Kidney (tissue), 14 donors: ENCODE data around the gene PNLDC1. TPM values are rescaled to one million over a fixed set of nuclear protein-coding genes. Genes with fewer than 3 reads are reported as not detected.

Source experiments
- DNase-seq, 5 donors: peaks; one replicate each; pipeline ENCODE4 v3.0.0-alpha.2; 2013 to 2020
- FAIRE-seq: peaks from 2 replicates; lab custom pipeline; 2012; peaks lifted over from hg19 to GRCh38; lab: Jason Lieb, UNC
- H3K27ac ChIP-seq, 2 donors: one replicate each; pipeline ENCODE4 v1.7.0; 2013; ENCODE audit warnings: low read depth in 2 of 2, low read length in 2 of 2, inconsistent platforms in 1 of 2
- H3K27me3 ChIP-seq: one replicate; pipeline ENCODE4 v1.7.1; 2013; ENCODE audit warnings: low read length, inconsistent platforms; ENCODE audit not compliant: control insufficient read depth, insufficient read depth
- H3K36me3 ChIP-seq, 3 donors: one replicate each; pipeline versions ENCODE4 v1.7.0 to v1.7.1; 2013; ENCODE audit warnings: low read length in 3 of 3, control low read depth in 1 of 3, inconsistent platforms in 1 of 3; ENCODE audit not compliant: insufficient read depth in 3 of 3, control insufficient read depth in 2 of 3
- H3K4me1 ChIP-seq, 3 donors: one replicate each; pipeline versions ENCODE4 v1.7.0 to v1.7.1; 2013; ENCODE audit warnings: low read length in 3 of 3, inconsistent platforms in 1 of 3, low read depth in 1 of 3; ENCODE audit not compliant: control insufficient read depth in 2 of 3, insufficient read depth in 2 of 3
- H3K4me3 ChIP-seq, 3 donors: one replicate each; pipeline versions ENCODE4 v1.7.0 to v1.8.1; 2013; ENCODE audit warnings: low read length in 3 of 3, control low read depth in 1 of 3, inconsistent platforms in 1 of 3
- H3K9ac ChIP-seq, 3 donors: one replicate each; pipeline versions ENCODE4 v1.7.0 to v1.7.1; 2013; ENCODE audit warnings: low read length in 3 of 3, control low read depth in 1 of 3, inconsistent platforms in 1 of 3
- H3K9me3 ChIP-seq, 3 donors: one replicate each; pipeline versions ENCODE4 v1.7.0 to v1.7.1; 2013; ENCODE audit warnings: low read length in 3 of 3, control low read depth in 1 of 3, inconsistent platforms in 1 of 3; ENCODE audit not compliant: control insufficient read depth in 2 of 3, insufficient read depth in 1 of 3
- CTCF ChIP-seq: IDR thresholded peaks from 3 replicates; pipeline ENCODE4 v1.5.1; 2012; ENCODE audit warnings: mild to moderate bottlenecking, moderate library complexity, borderline replicate concordance; ENCODE audit not compliant: insufficient read depth; ENCODE audit errors: extremely low read depth
- intact Hi-C: fragments of 100-400 bp; cut with DNase I; formaldehyde crosslinking; loops from one replicate; pipeline ENCODE4 v1.11.1; 2022
- polyA plus RNA-seq: library from polyadenylated mRNA; stranded (reverse); fragments of 350-450 nt; fragmentation: Illumina TruSeq; extraction: RNeasy Lipid Tissue Mini Kit (QIAGEN cat#74804); gene quantifications from one replicate; pipeline ENCODE4 v1.2.3, GENCODE V29; 2014; ENCODE audit warnings: low read depth, low replicate concordance; ENCODE audit not compliant: insufficient read depth
- total RNA-seq: library from RNA; stranded (reverse); fragmentation: NEBNext Ultra II Directional; extraction: Animal tissue kit (Norgen Biotek cat#: 25700); gene quantifications from one replicate; pipeline ENCODE4 v1.2.1, GENCODE V29; 2021
- donor health status: control.
- donor health status: control.
- donor health status: control.
- donor health status: control.
- donor health status: control.
- donor health status: DM: yes; HTN: yes; CAD: no.
- donor health status: Normal renal cell carcinoma (clear cell type).

PNLDC1 gene
- total and polyA plus RNA-seq, 2 donors from 2014 or later, result 0.34 TPM; not detected in 1

DNA sequence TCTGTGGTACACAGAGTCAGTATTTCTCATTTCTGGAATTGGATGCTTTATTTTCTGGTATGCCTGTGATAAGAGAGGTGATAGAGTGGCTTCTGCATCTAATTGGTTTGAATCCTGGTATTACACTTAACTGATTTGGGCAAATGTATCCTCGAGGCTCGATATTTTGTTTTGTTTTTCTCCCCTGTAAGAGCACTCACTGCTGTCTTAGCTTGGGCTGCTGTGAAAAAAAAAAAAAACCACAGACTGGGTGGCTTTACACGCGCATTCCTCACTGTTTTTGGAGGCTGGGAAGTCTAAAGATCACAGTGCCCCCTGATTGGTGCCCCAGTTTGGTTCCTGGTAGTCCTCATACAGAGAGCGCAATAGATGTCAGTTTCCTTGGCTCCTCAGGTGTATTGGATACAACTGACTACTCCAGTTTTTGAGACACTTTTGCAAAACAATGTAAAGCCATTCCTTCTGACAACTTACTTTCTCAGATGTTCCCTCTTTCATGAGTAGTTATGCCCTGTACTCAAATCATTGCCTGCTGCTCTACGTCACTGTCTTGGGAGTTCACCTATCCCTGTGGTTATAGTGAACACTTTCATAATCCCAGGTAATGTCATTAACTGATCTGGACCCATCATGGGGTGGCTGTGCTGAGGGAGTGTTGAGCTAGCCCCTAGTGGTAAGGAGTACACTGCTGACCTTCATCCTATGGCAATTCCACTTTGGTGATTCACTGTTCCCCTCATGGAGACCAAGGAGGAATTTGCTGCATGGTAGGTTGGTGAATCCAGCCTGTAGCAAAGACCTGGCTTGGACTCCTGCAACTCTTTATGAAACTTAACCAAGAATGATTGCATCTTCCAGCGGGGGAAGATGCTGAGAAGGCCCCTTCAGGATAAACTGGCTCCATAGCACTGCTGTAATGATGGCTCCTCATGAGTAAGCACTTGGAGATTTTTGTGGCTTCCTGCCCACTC lies 41.8 kb upstream of the PNLDC1 start:
- intact Hi-C loops, result no loop called here
- FAIRE-seq, result no peak

DNA sequence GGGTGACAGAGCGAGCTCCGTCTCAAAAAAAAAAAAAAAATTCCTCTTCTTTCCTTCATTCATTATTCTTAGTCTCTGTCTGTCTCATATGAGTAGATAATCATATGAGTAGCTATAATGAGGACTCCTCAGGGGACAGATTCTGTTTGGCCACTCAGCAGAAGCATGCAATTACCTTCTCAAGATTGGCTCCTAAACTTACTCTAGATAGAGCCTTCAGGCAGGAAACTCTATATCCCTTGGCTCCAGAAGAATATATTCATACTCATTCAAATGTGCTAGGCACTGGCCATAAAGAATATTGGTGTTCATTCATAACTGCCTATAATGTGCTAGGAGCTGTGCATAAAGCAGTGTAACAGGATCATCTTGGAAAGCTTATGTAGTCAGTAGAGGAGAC lies 40.4 kb upstream of the PNLDC1 start:
- FAIRE-seq, result no peak
- intact Hi-C loops, result no loop called here
- Histone ChIP-seq H3K9me3 (no peaks in the 10 kb centered on the region), H3K36me3 (peaks cover 6 to 23% (median 19%) of the 10 kb centered on the region in 3 donors), H3K9ac (no peak overlapping the region), H3K4me3 (no peak overlapping the region), H3K27ac (no peak overlapping the region), H3K27me3 (no peaks in the 10 kb centered on the region), H3K4me1 (peaks cover 0 to 15% (median 3%) of the 10 kb centered on the region in 3 donors)
- DNase-seq, result no peak
- no peak for TF ChIP-seq CTCF

More for the DNA sequence above, 41.8 kb upstream of the PNLDC1 start:
- peaks cover 11 to 36% (median 28%) of the 10 kb centered on the region in 3 donors for H3K36me3 ChIP-seq
- no peaks in the 10 kb centered on the region for H3K9me3 ChIP-seq
- no peak for DNase-seq
- H3K4me1 ChIP-seq, result peaks cover 0 to 15% (median 3%) of the 10 kb centered on the region in 3 donors
- no peaks in the 10 kb centered on the region for H3K27me3 ChIP-seq
- no peak overlapping the region for H3K27ac ChIP-seq
- no peak overlapping the region for H3K4me3 ChIP-seq
- no peak for TF ChIP-seq CTCF
- no peak overlapping the region for H3K9ac ChIP-seq

GRCh38 chr6:159760602-159761057 lies 39.4 kb upstream of the PNLDC1 start:
- Histone ChIP-seq H3K27me3 (no peaks in the 10 kb centered on the region), H3K27ac (peak overlapping the region in 1 of 2 donors; percentile 99), H3K4me3 (peak overlapping the region in 2 of 3 donors; percentile 83 to 98), H3K9ac (peak overlapping the region in 2 of 3 donors; percentile 47 to 95), H3K4me1 (peaks cover 0 to 15% (median 3%) of the 10 kb centered on the region in 3 donors), H3K9me3 (no peaks in the 10 kb centered on the region), H3K36me3 (peaks cover 6 to 16% (median 12%) of the 10 kb centered on the region in 3 donors)
- intact Hi-C loops, result no loop called here
- no peak for TF ChIP-seq CTCF
- FAIRE-seq, result no peak
- peak in 2 of 5 donors; percentile 8 to 33 for DNase-seq
